Tibial nerve (tissue), 4 donors: ENCODE data around the gene HAUS8.

Experiments used
- EP300 ChIP-seq, 2 donors: sonication (generic); formaldehyde crosslinking; IDR thresholded peaks; one replicate each; pipeline ENCODE4 v1.6.1; 2017; ENCODE audit warnings: antibody characterized with exemption in 2 of 2, mild to moderate bottlenecking in 1 of 2
- POLR2A ChIP-seq, 2 donors: fragments of 450-650 bp; IDR thresholded peaks; one replicate each; pipeline ENCODE4 v1.6.1; 2017; ENCODE audit warnings: antibody characterized with exemption in 2 of 2, mild to moderate bottlenecking in 2 of 2, moderate library complexity in 2 of 2
- TF ChIP-seq, protein P1 (sequence below), 5 experiments: fragments of 200-600 bp in 3 of 5; fragments of 450-650 bp in 2 of 5; sonication (generic) in 3 of 5; IDR thresholded peaks; one replicate each; pipeline ENCODE4 v1.5.1; 2016 to 2019; ENCODE audit warnings: antibody characterized with exemption in 5 of 5, mild to moderate bottlenecking in 3 of 5, moderate library complexity in 2 of 5

DNA sequence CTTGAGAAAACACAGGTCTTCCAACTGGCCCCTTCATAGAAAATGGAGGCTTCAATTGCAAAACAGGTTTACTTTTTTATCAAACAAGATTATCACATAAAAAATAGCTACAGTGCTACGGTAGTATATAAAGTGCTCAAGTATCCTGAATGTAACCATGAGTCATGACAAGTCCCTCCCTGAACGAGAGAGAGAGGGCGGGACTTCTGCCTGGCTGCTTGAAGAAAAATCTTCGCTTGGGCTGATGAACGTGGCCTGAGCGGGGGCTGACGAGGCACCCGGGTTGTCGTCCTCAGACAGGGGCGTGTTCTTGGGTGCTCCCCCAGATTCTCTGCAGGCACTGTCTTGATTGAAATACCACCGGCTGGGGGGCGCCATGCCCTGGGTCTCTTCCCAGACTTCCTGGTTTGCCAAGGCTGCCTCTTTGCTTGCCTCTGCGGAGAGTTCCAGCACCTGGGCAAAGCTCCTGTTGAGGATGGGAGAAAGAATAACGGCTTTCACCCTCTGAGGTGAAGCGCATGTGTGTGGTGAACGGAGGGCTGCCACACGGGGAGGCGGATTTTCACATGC is 25.5 kb downstream of the HAUS8 start:
- TF ChIP-seq POLR2A (IDR thresholded peaks at IDR 0.05) (no peak), EP300 (IDR thresholded peaks at IDR 0.05) (no peak)
- TF ChIP-seq, protein P1, sequence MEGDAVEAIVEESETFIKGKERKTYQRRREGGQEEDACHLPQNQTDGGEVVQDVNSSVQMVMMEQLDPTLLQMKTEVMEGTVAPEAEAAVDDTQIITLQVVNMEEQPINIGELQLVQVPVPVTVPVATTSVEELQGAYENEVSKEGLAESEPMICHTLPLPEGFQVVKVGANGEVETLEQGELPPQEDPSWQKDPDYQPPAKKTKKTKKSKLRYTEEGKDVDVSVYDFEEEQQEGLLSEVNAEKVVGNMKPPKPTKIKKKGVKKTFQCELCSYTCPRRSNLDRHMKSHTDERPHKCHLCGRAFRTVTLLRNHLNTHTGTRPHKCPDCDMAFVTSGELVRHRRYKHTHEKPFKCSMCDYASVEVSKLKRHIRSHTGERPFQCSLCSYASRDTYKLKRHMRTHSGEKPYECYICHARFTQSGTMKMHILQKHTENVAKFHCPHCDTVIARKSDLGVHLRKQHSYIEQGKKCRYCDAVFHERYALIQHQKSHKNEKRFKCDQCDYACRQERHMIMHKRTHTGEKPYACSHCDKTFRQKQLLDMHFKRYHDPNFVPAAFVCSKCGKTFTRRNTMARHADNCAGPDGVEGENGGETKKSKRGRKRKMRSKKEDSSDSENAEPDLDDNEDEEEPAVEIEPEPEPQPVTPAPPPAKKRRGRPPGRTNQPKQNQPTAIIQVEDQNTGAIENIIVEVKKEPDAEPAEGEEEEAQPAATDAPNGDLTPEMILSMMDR (IDR thresholded peaks at IDR 0.05) = no peak
